ENCODE measurements around the gene ZNRF4.
"Not testable (repeated sequence)": the region's sequence is repeated elsewhere in the genome, so short reads cannot be mapped to it uniquely, and the experiment has no call there.

Gene ZNRF4, protein sequence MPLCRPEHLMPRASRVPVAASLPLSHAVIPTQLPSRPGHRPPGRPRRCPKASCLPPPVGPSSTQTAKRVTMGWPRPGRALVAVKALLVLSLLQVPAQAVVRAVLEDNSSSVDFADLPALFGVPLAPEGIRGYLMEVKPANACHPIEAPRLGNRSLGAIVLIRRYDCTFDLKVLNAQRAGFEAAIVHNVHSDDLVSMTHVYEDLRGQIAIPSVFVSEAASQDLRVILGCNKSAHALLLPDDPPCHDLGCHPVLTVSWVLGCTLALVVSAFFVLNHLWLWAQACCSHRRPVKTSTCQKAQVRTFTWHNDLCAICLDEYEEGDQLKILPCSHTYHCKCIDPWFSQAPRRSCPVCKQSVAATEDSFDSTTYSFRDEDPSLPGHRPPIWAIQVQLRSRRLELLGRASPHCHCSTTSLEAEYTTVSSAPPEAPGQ

GRCh38 chr19:5455367-5456129, at the start of gene ZNRF4:
ZNRF4 (plus strand) TSS chr19:5455417; CDS start chr19:5455492, 75 bp downstream.
- no peak for DNase-seq (ENCODE audit: low spot score)

DNA sequence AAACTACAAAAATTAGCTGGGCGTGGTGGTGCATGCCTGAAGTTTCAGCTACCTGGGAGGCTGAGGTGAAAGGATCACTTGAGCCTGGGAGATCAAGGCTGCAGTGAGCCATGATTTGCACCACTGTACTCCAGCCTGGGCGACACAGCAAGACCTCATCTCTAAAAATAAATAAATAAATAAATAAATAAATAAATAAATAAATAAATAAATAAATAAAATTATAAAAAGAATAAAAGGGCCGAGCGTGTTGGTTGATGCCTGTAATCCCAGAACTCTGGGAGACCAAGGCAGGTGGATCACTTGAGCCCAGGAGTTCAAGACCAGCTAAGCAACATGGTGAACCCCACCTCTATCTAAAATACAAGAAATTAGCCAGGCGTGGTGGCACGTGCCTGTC, 49.0 kb upstream of the ZNRF4 start:
- not testable (repeated sequence) for DNase-seq (ENCODE audit: low spot score)

GRCh38 chr19:5406816-5407215, 48.4 kb upstream of the ZNRF4 start:
- no peak for DNase-seq (ENCODE audit: low spot score)

GRCh38 chr19:5407356-5407755, 47.9 kb upstream of the ZNRF4 start:
- no peak for DNase-seq (ENCODE audit: low spot score)

- DNase-seq (ENCODE audit: low spot score) = no peak
Measured at GRCh38 chr19:5417495-5418436, 37.5 kb upstream of the ZNRF4 start.

- no peak for DNase-seq (ENCODE audit: low spot score)
Measured at GRCh38 chr19:5418677-5419076, 36.5 kb upstream of the ZNRF4 start.

DNA sequence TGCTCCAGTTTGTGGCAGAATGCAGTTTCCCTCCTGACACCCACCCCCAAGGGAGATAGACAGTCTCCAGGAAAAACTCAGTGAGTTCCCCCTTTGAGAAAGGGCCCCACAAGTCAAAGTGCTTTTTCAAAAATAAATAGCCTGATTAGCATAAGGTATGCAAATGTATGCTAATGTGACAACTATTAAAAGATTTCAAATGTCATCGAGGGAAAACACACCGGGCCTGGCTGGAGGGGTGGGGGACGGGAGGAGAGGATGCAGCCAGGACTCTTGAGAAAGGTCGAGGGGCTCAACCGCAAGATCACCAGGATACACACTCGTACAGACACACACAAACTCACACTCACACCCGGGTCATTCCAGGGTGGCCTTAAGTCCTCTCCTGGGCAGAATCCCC, 34.3 kb upstream of the ZNRF4 start:
- no peak for DNase-seq (ENCODE audit: low spot score)

DNA sequence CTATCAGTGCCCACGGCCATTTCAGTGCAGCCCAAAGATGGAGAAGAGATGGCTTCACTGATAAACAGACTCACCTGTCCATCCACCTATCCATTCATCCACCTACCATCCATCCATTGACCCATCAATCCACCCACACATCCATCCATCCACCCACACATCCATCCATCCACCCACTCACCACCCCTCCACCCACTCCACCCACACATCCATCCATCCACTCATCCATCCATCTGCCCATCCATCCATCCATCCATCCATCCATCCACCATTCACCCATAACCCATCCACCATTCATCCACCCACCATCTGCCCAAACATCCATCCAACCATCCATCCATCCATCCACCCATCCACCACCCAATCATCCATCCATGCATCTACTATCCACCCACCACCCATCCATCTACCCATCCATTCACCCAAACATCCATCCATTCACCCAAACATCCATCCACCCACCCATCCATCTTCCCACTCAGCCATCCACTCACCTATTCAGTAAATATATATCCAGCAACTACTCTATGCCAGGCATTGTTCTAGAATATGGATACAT, 31.6 kb upstream of the ZNRF4 start:
- no peak for DNase-seq (ENCODE audit: low spot score)

DNA sequence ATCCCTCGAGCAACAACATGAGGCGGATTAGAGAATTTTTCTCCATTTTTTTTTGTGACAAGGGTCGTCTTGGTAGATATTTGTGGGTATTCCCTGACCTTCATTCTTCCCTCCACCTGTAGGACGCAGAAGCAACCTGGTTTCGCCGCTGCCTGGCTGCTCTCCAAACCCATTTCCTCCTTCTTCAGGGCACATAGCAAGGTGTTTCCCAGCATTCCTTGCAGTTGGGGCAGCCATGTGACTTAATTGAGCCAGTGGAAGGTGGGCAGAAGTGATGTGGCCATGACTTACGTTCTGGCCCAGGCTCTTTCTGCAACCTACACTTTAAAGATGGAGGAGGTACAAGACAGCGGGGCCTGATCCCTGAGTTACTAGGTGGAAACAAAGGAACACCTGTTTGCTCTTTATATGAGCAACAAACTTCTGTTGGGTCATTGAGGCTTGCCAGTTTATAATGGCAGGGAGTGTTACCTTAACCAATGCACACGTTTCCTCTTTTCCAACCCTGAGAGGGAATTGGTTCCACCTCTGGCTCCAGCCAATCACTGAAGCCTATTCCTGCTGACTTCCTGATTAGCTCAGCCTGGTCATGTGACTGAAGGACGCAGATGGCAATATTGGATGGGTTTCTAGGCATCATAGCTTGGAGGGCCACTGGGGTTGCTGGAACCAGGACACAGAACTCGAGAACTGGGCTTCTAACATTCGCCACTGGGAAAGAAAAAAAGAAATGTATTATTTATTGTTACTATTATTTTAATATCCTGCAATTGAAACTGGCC, 30.8 kb upstream of the ZNRF4 start:
- no peak for DNase-seq (ENCODE audit: low spot score)

GRCh38 chr19:5425260-5425659, 30.0 kb upstream of the ZNRF4 start:
- DNase-seq (ENCODE audit: low spot score) = no peak

DNA sequence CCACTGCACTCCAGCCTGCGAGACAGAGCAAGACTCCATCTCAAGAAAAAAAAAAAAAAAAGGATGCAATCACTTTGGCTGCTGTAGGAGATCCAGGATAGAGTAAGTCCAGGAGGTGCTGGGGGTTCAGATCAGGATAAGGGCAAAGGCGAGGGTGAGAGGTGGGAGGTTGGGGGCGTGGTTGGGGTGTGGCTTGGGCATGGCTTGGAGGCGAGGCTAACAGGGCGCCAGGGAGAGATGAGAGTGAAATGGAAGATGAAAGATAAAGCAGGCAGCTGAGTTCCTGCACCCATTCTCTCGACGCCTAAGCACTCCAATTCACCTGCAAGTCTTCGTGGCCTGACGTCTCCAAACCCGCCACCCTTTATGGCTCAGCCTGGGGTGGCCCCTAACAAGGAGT, 25.0 kb upstream of the ZNRF4 start:
- no peak for DNase-seq (ENCODE audit: low spot score)

DNA sequence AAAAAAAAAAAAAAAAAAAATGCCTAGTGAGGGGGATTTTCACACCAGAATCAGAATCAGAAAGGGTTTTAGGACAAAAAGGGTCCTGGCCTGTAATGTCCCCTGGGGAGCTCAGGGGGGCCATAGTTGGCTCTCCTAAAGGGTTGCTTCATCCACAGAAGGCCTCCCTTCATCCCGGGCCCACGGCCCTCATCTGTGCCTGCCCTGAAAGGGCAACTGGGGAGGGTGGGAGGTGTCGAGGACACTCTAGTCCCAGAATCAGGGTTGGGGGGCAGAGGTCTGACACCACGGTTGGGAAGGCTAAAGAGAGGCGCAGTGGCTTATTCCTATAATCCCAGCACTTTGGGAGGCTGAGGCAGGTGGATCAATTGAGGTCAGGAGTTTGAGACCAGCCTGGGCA, 22.5 kb upstream of the ZNRF4 start:
- no peak for DNase-seq (ENCODE audit: low spot score)

GRCh38 chr19:5434351-5434917, 20.8 kb upstream of the ZNRF4 start:
- DNase-seq (ENCODE audit: low spot score) = no peak

DNA sequence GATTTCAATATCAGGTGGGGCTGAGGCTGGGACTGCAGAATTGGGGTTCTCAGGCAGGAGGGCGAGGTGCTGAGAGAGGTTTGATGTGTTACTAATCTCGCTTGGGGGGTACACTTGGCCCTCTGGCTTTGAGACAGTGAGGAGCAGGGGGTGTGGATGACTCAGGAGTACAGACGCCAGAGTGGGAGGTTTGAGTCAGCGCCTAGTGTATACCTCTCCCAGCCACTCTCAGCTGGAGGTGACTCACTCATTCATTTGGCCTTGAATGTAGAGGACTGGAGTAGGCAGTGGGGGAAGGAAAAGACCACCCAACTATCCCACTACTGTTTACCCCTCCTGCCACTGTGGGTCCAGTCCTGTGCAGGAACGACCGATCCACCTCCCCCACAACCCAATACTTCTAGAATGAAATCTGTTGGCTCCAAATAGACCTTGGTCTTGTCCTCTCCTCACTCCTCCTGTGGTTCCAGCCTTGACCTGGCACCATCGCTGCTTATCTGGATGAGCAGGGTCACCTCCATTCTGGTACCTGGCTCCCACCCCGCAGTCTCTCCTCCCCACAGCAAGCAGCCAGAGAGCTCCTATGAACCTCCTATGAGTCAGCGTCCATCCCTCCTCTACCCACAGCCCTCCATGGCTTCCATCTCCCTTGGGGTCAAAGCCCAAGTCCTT, 20.1 kb upstream of the ZNRF4 start:
- peak; percentile 89 for DNase-seq (ENCODE audit: low spot score)

- no peak for DNase-seq (ENCODE audit: low spot score)
Measured at GRCh38 chr19:5435642-5436017, 19.6 kb upstream of the ZNRF4 start.

DNA sequence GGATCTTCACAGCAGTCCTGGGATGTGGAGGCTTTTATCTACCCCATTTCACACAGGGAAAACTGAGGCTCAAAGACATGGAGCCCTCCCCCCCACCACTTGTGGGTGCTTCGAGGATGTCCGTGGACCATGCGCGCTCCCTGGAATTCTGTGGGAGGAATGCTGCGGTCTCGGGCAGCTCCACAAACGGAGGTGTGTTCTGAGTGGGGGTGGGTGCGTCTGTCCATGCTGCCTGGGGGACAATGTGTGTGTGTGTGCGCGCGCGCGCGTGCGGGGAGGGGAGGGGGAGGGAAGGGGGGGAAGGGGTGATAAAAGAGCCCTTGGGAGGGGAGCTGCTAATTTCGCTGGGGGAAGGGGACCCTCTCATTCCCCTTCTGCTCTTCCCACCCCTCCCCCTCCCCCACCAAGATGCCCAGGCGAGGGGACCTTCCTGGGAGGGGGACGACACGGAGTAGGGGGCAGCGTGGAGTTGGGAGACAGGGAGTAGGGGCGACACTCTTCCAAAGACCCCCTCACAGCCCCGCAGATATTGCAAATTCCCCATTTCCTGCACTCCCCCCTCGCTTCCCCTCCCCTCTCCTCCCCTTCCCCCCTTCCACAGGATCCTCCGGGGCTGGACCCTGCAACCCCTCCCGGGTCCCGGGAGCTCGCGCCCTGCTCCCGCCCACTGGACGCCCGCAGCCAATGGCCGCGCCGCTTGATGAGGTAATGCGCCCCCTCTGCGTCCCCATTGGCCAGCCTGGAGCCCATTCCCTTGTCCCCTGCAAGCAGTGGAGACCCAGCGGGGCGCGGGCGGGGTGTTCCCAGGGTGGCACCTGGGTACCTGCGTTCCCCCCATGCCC, 18.9 kb upstream of the ZNRF4 start:
- peak; percentile 96 for DNase-seq (ENCODE audit: low spot score)

- no peak for DNase-seq (ENCODE audit: low spot score)
Measured at GRCh38 chr19:5436948-5437306, 18.3 kb upstream of the ZNRF4 start.

GRCh38 chr19:5438756-5439155, 16.5 kb upstream of the ZNRF4 start:
- not testable (repeated sequence) for DNase-seq (ENCODE audit: low spot score)

DNA sequence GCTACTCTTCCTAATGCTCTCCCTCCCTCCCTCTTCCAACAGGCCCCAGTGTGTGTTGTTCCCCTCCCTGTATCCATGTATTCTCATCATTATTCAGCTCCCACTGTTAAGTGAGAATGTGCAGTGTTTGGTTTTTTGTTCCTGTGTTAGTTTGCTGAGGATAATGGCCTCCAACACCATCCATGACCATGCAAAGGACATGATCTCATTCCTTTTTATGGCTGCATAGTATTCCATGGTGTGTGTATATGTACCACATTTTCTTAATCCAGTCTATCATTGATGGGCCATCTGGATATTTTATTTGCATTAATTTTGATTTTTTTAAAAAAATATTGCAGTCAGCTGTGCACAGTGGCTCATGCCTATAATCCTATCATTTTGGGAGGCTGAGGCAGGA, 15.8 kb upstream of the ZNRF4 start:
- no peak for DNase-seq (ENCODE audit: low spot score)

All from AG08395 (cell line).